ENCODE results near the gene MBD6. TPM values are rescaled to one million over a fixed set of nuclear protein-coding genes. Genes with fewer than 3 reads are reported as not detected.

MBD6 gene
- polyA plus RNA-seq, 2 of the 4 experiments (the other 2 are of a cell fraction), result 4.6 to 24.2 TPM

Small RNA genes lying within 50 kb of the gene (small RNA-seq; reads per million reads assigned to genes)
- 0 to 1.3 (median 0) reads per million in 6 experiments for gene MIR616

Other genes starting within 250 kb of the MBD6 start
- gene R3HDM2, start 91.8 kb upstream of the MBD6 start, polyA plus RNA-seq (2011; rRNA removed), result 28.8 and 30.6 TPM in 2 replicates
- gene R3HDM2, start 91.8 kb upstream of the MBD6 start, polyA plus RNA-seq (2017; fragmentation: RNase III; extraction: RNeasy Plus Mini Kit Qiagen cat#74134 plus additional on column Dnase treatment), result 14.0 to 14.7 TPM (median 14.4 TPM) in 3 replicates
- gene INHBC, start 88.0 kb upstream of the MBD6 start, polyA plus RNA-seq (2011; rRNA removed), result 0.07 and 0.08 TPM in 2 replicates
- not detected in 3 replicates for gene INHBC, start 88.0 kb upstream of the MBD6 start, polyA plus RNA-seq (2017; fragmentation: RNase III; extraction: RNeasy Plus Mini Kit Qiagen cat#74134 plus additional on column Dnase treatment)
- gene INHBE, start 67.5 kb upstream of the MBD6 start, polyA plus RNA-seq (2011; rRNA removed), result 2.4 and 2.9 TPM in 2 replicates
- 0.50 to 0.74 TPM (median 0.67 TPM) in 3 replicates for gene INHBE, start 67.5 kb upstream of the MBD6 start, polyA plus RNA-seq (2017; fragmentation: RNase III; extraction: RNeasy Plus Mini Kit Qiagen cat#74134 plus additional on column Dnase treatment)
- 27.3 and 30.0 TPM in 2 replicates for gene GLI1, start 63.0 kb upstream of the MBD6 start, polyA plus RNA-seq (2011; rRNA removed)
- gene GLI1, start 63.0 kb upstream of the MBD6 start, polyA plus RNA-seq (2017; fragmentation: RNase III; extraction: RNeasy Plus Mini Kit Qiagen cat#74134 plus additional on column Dnase treatment), result 13.0 to 13.5 TPM (median 13.1 TPM) in 3 replicates
- gene ARHGAP9, start 43.0 kb upstream of the MBD6 start, polyA plus RNA-seq (2011; rRNA removed), result 0.25 and 0.50 TPM in 2 replicates
- 0.20 to 0.29 TPM in 2 of 3 replicates, not detected in the other for gene ARHGAP9, start 43.0 kb upstream of the MBD6 start, polyA plus RNA-seq (2017; fragmentation: RNase III; extraction: RNeasy Plus Mini Kit Qiagen cat#74134 plus additional on column Dnase treatment)
- gene MARS1, start 34.8 kb upstream of the MBD6 start, polyA plus RNA-seq (2011; rRNA removed), result 372 and 406 TPM in 2 replicates
- 209 to 230 TPM (median 227 TPM) in 3 replicates for gene MARS1, start 34.8 kb upstream of the MBD6 start, polyA plus RNA-seq (2017; fragmentation: RNase III; extraction: RNeasy Plus Mini Kit Qiagen cat#74134 plus additional on column Dnase treatment)
- gene DDIT3, start 2.3 kb upstream of the MBD6 start, polyA plus RNA-seq (2011; rRNA removed), result 73.1 and 93.0 TPM in 2 replicates
- gene DDIT3, start 2.3 kb upstream of the MBD6 start, polyA plus RNA-seq (2017; fragmentation: RNase III; extraction: RNeasy Plus Mini Kit Qiagen cat#74134 plus additional on column Dnase treatment), result 11.5 to 16.0 TPM (median 13.5 TPM) in 3 replicates
- gene DCTN2, start 24.4 kb downstream of the MBD6 start, polyA plus RNA-seq (2011; rRNA removed), result 140 and 169 TPM in 2 replicates
- gene DCTN2, start 24.4 kb downstream of the MBD6 start, polyA plus RNA-seq (2017; fragmentation: RNase III; extraction: RNeasy Plus Mini Kit Qiagen cat#74134 plus additional on column Dnase treatment), result 203 to 211 TPM (median 211 TPM) in 3 replicates
- gene KIF5A, start 27.2 kb downstream of the MBD6 start, polyA plus RNA-seq (2011; rRNA removed), result 0.89 and 0.90 TPM in 2 replicates
- 0.45 to 0.61 TPM (median 0.55 TPM) in 3 replicates for gene KIF5A, start 27.2 kb downstream of the MBD6 start, polyA plus RNA-seq (2017; fragmentation: RNase III; extraction: RNeasy Plus Mini Kit Qiagen cat#74134 plus additional on column Dnase treatment)
- 60.9 and 62.9 TPM in 2 replicates for gene PIP4K2C, start 68.4 kb downstream of the MBD6 start, polyA plus RNA-seq (2011; rRNA removed)
- 30.5 to 35.7 TPM (median 35.3 TPM) in 3 replicates for gene PIP4K2C, start 68.4 kb downstream of the MBD6 start, polyA plus RNA-seq (2017; fragmentation: RNase III; extraction: RNeasy Plus Mini Kit Qiagen cat#74134 plus additional on column Dnase treatment)
- 21.7 and 29.6 TPM in 2 replicates for gene DTX3, start 82.0 kb downstream of the MBD6 start, polyA plus RNA-seq (2011; rRNA removed)
- gene DTX3, start 82.0 kb downstream of the MBD6 start, polyA plus RNA-seq (2017; fragmentation: RNase III; extraction: RNeasy Plus Mini Kit Qiagen cat#74134 plus additional on column Dnase treatment), result 18.1 to 26.2 TPM (median 24.7 TPM) in 3 replicates
- gene ARHGEF25, start 88.6 kb downstream of the MBD6 start, polyA plus RNA-seq (2011; rRNA removed), result 9.3 and 9.9 TPM in 2 replicates
- gene ARHGEF25, start 88.6 kb downstream of the MBD6 start, polyA plus RNA-seq (2017; fragmentation: RNase III; extraction: RNeasy Plus Mini Kit Qiagen cat#74134 plus additional on column Dnase treatment), result 8.0 to 13.8 TPM (median 11.9 TPM) in 3 replicates
- gene B4GALNT1, start 110.4 kb downstream of the MBD6 start, polyA plus RNA-seq (2011; rRNA removed), result 25.7 and 27.0 TPM in 2 replicates
- 33.2 to 35.1 TPM (median 33.4 TPM) in 3 replicates for gene B4GALNT1, start 110.4 kb downstream of the MBD6 start, polyA plus RNA-seq (2017; fragmentation: RNase III; extraction: RNeasy Plus Mini Kit Qiagen cat#74134 plus additional on column Dnase treatment)
- 183 and 208 TPM in 2 replicates for gene OS9, start 171.3 kb downstream of the MBD6 start, polyA plus RNA-seq (2011; rRNA removed)
- 115 to 128 TPM (median 128 TPM) in 3 replicates for gene OS9, start 171.3 kb downstream of the MBD6 start, polyA plus RNA-seq (2017; fragmentation: RNase III; extraction: RNeasy Plus Mini Kit Qiagen cat#74134 plus additional on column Dnase treatment)
- 0.26 and 0.36 TPM in 2 replicates for gene AGAP2, start 215.9 kb downstream of the MBD6 start, polyA plus RNA-seq (2011; rRNA removed)
- 0.21 to 0.45 TPM (median 0.28 TPM) in 3 replicates for gene AGAP2, start 215.9 kb downstream of the MBD6 start, polyA plus RNA-seq (2017; fragmentation: RNase III; extraction: RNeasy Plus Mini Kit Qiagen cat#74134 plus additional on column Dnase treatment)
- 51.9 and 61.0 TPM in 2 replicates for gene TSPAN31, start 222.2 kb downstream of the MBD6 start, polyA plus RNA-seq (2011; rRNA removed)
- 20.6 to 27.1 TPM (median 22.8 TPM) in 3 replicates for gene TSPAN31, start 222.2 kb downstream of the MBD6 start, polyA plus RNA-seq (2017; fragmentation: RNase III; extraction: RNeasy Plus Mini Kit Qiagen cat#74134 plus additional on column Dnase treatment)
- gene CDK4, start 229.5 kb downstream of the MBD6 start, polyA plus RNA-seq (2011; rRNA removed), result 226 and 289 TPM in 2 replicates
- gene CDK4, start 229.5 kb downstream of the MBD6 start, polyA plus RNA-seq (2017; fragmentation: RNase III; extraction: RNeasy Plus Mini Kit Qiagen cat#74134 plus additional on column Dnase treatment), result 226 to 255 TPM (median 229 TPM) in 3 replicates
- 7.2 and 8.4 TPM in 2 replicates for gene MARCHF9, start 232.3 kb downstream of the MBD6 start, polyA plus RNA-seq (2011; rRNA removed)
- 4.7 to 6.8 TPM (median 5.9 TPM) in 3 replicates for gene MARCHF9, start 232.3 kb downstream of the MBD6 start, polyA plus RNA-seq (2017; fragmentation: RNase III; extraction: RNeasy Plus Mini Kit Qiagen cat#74134 plus additional on column Dnase treatment)
- gene CYP27B1, start 244.3 kb downstream of the MBD6 start, polyA plus RNA-seq (2011; rRNA removed), result 1.8 and 1.9 TPM in 2 replicates
- 1.9 to 2.9 TPM (median 2.3 TPM) in 3 replicates for gene CYP27B1, start 244.3 kb downstream of the MBD6 start, polyA plus RNA-seq (2017; fragmentation: RNase III; extraction: RNeasy Plus Mini Kit Qiagen cat#74134 plus additional on column Dnase treatment)
- 60.2 and 71.3 TPM in 2 replicates for gene METTL1, start 249.3 kb downstream of the MBD6 start, polyA plus RNA-seq (2011; rRNA removed)
- gene METTL1, start 249.3 kb downstream of the MBD6 start, polyA plus RNA-seq (2017; fragmentation: RNase III; extraction: RNeasy Plus Mini Kit Qiagen cat#74134 plus additional on column Dnase treatment), result 55.2 to 64.9 TPM (median 63.0 TPM) in 3 replicates
- 13.8 and 15.8 TPM in 2 replicates for gene EEF1AKMT3, start 249.8 kb downstream of the MBD6 start, polyA plus RNA-seq (2011; rRNA removed)
- gene EEF1AKMT3, start 249.8 kb downstream of the MBD6 start, polyA plus RNA-seq (2017; fragmentation: RNase III; extraction: RNeasy Plus Mini Kit Qiagen cat#74134 plus additional on column Dnase treatment), result 6.2 to 8.0 TPM (median 7.3 TPM) in 3 replicates

Measured in A549 (cell line).